SK-N-SH treated with all-trans-retinoic acid at 6 μM for 48 hours (cell line): ENCODE measurements around the gene RGS6.

Experiments
- ATAC-seq: fragments of 200-7000 bp; cut with Tn5 transposase; 3 replicates; pipeline ENCODE4 v1.9.1; 2020; ENCODE audit warnings: mild to moderate bottlenecking, moderate library complexity
- ARNTL ChIP-seq: fragments of 450-650 bp; formaldehyde crosslinking; IDR thresholded peaks from 2 replicates; pipeline ENCODE4 v1.5.0; 2020; ENCODE audit warnings: low read depth, mild to moderate bottlenecking, moderate library complexity, borderline replicate concordance
- BACH2 ChIP-seq: fragments of 250-450 bp; sonication (Bioruptor Pico); IDR thresholded peaks from 2 replicates; pipeline ENCODE4 v1.9.0; 2021; ENCODE audit warnings: mild to moderate bottlenecking, borderline replicate concordance
- CSDC2 ChIP-seq: fragments of 250-450 bp; sonication (Bioruptor Pico); IDR thresholded peaks from 2 replicates; pipeline ENCODE4 v1.5.0; 2020; ENCODE audit warnings: mild to moderate bottlenecking, moderate library complexity
- ESRRG ChIP-seq: fragments of 250-450 bp; sonication (Bioruptor Pico); IDR thresholded peaks from 2 replicates; pipeline ENCODE4 v1.6.1; 2021; ENCODE audit warnings: mild to moderate bottlenecking
- GLIS3 ChIP-seq: fragments of 250-450 bp; sonication (Bioruptor Pico); IDR thresholded peaks from 2 replicates; pipeline ENCODE4 v1.5.0; 2020; ENCODE audit warnings: mild to moderate bottlenecking, moderate library complexity
- ISL1 ChIP-seq: fragments of 250-450 bp; sonication (Bioruptor Pico); IDR thresholded peaks from 2 replicates; pipeline ENCODE4 v2.1.2; 2022; ENCODE audit warnings: mild to moderate bottlenecking, moderate library complexity
- OSR1 ChIP-seq: fragments of 250-450 bp; sonication (Bioruptor Pico); IDR thresholded peaks from 2 replicates; pipeline ENCODE4 v1.8.0; 2022; ENCODE audit warnings: moderate library complexity, mild to moderate bottlenecking, inconsistent platforms
- PPARA ChIP-seq: fragments of 250-450 bp; sonication (Bioruptor Pico); IDR thresholded peaks from 2 replicates; pipeline ENCODE4 v1.5.0; 2020; ENCODE audit warnings: mild to moderate bottlenecking, borderline replicate concordance
- RARB ChIP-seq: fragments of 250-450 bp; sonication (Bioruptor Pico); IDR thresholded peaks from 2 replicates; pipeline ENCODE4 v1.8.0; 2021; ENCODE audit warnings: mild to moderate bottlenecking, moderate library complexity
- SNAI2 ChIP-seq: fragments of 250-450 bp; sonication (Bioruptor Pico); IDR thresholded peaks from 2 replicates; pipeline ENCODE4 v1.5.0; 2020; ENCODE audit warnings: mild to moderate bottlenecking, moderate library complexity
- TCF4 ChIP-seq: fragments of 250-450 bp; sonication (Bioruptor Pico); IDR thresholded peaks from 2 replicates; pipeline ENCODE4 v1.8.0; 2021; ENCODE audit warnings: mild to moderate bottlenecking, moderate library complexity, borderline replicate concordance
- TOX ChIP-seq: fragments of 250-450 bp; sonication (Bioruptor Pico); IDR thresholded peaks from 2 replicates; pipeline ENCODE4 v1.8.0; 2021; ENCODE audit warnings: mild to moderate bottlenecking, moderate library complexity, borderline replicate concordance
- ZC3H10 ChIP-seq: fragments of 250-450 bp; sonication (Bioruptor Pico); IDR thresholded peaks from 2 replicates; pipeline ENCODE4 v1.5.1; 2021; ENCODE audit warnings: mild to moderate bottlenecking, moderate library complexity
- ZFP3 ChIP-seq: fragments of 250-450 bp; sonication (Bioruptor Pico); IDR thresholded peaks from 2 replicates; pipeline ENCODE4 v1.5.0; 2020; ENCODE audit warnings: mild to moderate bottlenecking, moderate library complexity
- ZNF565 ChIP-seq: fragments of 450-650 bp; formaldehyde crosslinking; conservative IDR thresholded peaks from 2 replicates; pipeline ENCODE4 v1.5.0; 2020; ENCODE audit warnings: low read depth, mild to moderate bottlenecking, moderate library complexity
- ZNF8 ChIP-seq: fragments of 450-650 bp; formaldehyde crosslinking; IDR thresholded peaks from 2 replicates; pipeline ENCODE4 v1.5.0; 2020; ENCODE audit warnings: mild to moderate bottlenecking, moderate library complexity
- TF ChIP-seq, protein P1 (sequence below): fragments of 250-450 bp; sonication (Bioruptor Pico); IDR thresholded peaks from 2 replicates; pipeline ENCODE4 v1.5.1; 2021; ENCODE audit warnings: mild to moderate bottlenecking, moderate library complexity
- TF ChIP-seq, protein P2 (sequence below): fragments of 250-450 bp; sonication (Bioruptor Pico); IDR thresholded peaks from 2 replicates; pipeline ENCODE4 v1.5.0; 2020; ENCODE audit warnings: mild to moderate bottlenecking, moderate library complexity
- TF ChIP-seq, protein P3 (sequence below): fragments of 250-450 bp; sonication (Bioruptor Pico); IDR thresholded peaks from 2 replicates; pipeline ENCODE4 v1.5.1; 2020; ENCODE audit warnings: low read depth, mild to moderate bottlenecking, moderate library complexity
- TF ChIP-seq, protein P4 (sequence below): fragments of 250-450 bp; sonication (Bioruptor Pico); IDR thresholded peaks from 2 replicates; pipeline ENCODE4 v1.8.0; 2021; ENCODE audit warnings: low read depth, mild to moderate bottlenecking, moderate library complexity, borderline replicate concordance
- TF ChIP-seq, protein P5 (sequence below): fragments of 250-450 bp; sonication (Bioruptor Pico); IDR thresholded peaks from 2 replicates; pipeline ENCODE4 v1.8.0; 2020; ENCODE audit warnings: mild to moderate bottlenecking, moderate library complexity, borderline replicate concordance

Gene RGS6

DNA sequence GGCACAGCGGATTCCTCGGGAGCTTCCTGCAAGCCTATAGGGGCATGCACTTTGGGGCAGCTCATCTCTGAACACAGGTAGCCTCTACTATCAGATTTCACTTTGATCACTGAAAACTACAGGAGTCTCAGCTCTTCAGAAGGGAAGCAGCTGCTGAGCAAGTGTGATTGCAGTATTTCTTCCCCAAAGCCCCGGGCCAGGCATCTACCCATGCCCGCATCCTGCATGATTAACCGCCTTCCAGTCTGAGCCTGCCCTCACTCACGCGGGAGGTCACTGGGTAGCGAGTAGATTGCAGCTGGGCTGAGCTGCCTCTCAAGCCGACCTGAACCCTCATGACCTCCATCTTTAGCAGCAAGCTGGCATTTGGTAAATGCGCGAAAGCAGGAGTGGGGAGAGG is 627.0 kb downstream of the RGS6 start (continued):
- TF ChIP-seq TCF4 (CRISPR knock-in tag), result no peak

DNA sequence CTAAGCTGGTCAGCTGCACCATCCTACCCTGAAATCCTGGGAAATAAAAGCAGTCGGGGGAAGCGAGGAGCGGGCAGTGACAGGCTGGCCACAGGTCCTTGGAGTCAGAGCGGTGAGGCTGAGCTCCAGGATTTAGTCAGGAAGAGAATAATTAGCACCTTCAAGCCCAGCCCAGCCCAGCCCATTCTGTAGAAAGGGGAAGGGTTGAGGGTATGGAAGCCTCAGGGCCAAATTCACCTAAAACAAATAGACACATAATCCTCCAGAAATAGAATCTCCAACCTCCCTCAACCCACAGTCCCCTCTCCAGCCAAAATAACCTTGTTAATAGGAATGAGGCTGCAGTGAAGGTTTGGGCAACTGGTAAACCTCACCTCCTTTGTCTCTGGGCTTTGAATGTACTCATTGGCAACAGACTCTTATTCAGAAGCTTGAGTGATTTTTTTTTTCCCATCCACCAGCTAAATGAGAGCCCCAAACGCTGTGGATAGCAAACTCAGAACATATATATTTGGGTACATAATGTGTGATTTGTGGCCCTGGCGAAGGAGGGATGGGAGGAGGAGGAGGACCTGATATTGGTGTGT is 627.5 kb downstream of the RGS6 start:
- TF ChIP-seq TCF4 (CRISPR knock-in tag) (no peak), ISL1 (CRISPR knock-in tag) (no peak), ZC3H10 (no peak), SNAI2 (no peak), PPARA (CRISPR knock-in tag) (no peak), BACH2 (CRISPR knock-in tag) (no peak), ZNF565 (CRISPR knock-in tag) (no peak), GLIS3 (CRISPR knock-in tag) (no peak), ARNTL (CRISPR knock-in tag) (no peak)
- TF ChIP-seq, protein P1, sequence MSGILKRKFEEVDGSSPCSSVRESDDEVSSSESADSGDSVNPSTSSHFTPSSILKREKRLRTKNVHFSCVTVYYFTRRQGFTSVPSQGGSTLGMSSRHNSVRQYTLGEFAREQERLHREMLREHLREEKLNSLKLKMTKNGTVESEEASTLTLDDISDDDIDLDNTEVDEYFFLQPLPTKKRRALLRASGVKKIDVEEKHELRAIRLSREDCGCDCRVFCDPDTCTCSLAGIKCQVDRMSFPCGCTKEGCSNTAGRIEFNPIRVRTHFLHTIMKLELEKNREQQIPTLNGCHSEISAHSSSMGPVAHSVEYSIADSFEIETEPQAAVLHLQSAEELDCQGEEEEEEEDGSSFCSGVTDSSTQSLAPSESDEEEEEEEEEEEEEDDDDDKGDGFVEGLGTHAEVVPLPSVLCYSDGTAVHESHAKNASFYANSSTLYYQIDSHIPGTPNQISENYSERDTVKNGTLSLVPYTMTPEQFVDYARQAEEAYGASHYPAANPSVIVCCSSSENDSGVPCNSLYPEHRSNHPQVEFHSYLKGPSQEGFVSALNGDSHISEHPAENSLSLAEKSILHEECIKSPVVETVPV (CRISPR knock-in tag), result no peak
- TF ChIP-seq, protein P2, sequence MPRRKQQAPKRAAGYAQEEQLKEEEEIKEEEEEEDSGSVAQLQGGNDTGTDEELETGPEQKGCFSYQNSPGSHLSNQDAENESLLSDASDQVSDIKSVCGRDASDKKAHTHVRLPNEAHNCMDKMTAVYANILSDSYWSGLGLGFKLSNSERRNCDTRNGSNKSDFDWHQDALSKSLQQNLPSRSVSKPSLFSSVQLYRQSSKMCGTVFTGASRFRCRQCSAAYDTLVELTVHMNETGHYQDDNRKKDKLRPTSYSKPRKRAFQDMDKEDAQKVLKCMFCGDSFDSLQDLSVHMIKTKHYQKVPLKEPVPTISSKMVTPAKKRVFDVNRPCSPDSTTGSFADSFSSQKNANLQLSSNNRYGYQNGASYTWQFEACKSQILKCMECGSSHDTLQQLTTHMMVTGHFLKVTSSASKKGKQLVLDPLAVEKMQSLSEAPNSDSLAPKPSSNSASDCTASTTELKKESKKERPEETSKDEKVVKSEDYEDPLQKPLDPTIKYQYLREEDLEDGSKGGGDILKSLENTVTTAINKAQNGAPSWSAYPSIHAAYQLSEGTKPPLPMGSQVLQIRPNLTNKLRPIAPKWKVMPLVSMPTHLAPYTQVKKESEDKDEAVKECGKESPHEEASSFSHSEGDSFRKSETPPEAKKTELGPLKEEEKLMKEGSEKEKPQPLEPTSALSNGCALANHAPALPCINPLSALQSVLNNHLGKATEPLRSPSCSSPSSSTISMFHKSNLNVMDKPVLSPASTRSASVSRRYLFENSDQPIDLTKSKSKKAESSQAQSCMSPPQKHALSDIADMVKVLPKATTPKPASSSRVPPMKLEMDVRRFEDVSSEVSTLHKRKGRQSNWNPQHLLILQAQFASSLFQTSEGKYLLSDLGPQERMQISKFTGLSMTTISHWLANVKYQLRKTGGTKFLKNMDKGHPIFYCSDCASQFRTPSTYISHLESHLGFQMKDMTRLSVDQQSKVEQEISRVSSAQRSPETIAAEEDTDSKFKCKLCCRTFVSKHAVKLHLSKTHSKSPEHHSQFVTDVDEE (CRISPR knock-in tag), result no peak
- ATAC-seq, result no peak

DNA sequence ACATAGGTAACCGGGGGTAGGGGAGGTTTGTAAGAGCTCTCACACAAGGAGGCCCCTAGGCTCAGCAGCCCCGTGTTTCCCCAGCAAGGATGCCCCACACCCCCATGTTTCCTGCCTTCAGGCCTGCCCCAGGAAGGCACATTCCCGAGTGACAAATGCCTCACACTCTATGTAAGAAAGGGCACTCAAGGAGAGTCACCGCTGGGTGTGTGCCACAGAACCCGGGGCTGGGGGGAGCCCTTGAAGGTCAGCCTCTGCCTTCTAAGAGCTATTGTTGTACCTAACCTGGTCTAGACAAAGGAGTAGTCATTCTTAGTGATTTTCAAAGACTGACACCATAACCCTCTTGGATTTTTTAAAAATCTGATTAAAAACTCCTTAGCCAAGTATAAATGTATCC is 628.1 kb downstream of the RGS6 start:
- TF ChIP-seq TOX (CRISPR knock-in tag) (no peak), RARB (CRISPR knock-in tag) (no peak), SNAI2 (no peak), ZNF565 (CRISPR knock-in tag) (no peak), ZNF8 (CRISPR knock-in tag) (no peak), ESRRG (CRISPR knock-in tag) (no peak), BACH2 (CRISPR knock-in tag) (no peak), GLIS3 (CRISPR knock-in tag) (no peak), OSR1 (CRISPR knock-in tag) (no peak), TCF4 (CRISPR knock-in tag) (no peak), CSDC2 (CRISPR knock-in tag) (no peak), ZC3H10 (no peak), PPARA (CRISPR knock-in tag) (no peak), ARNTL (CRISPR knock-in tag) (no peak), ZFP3 (CRISPR knock-in tag) (no peak)
- TF ChIP-seq, protein P3, sequence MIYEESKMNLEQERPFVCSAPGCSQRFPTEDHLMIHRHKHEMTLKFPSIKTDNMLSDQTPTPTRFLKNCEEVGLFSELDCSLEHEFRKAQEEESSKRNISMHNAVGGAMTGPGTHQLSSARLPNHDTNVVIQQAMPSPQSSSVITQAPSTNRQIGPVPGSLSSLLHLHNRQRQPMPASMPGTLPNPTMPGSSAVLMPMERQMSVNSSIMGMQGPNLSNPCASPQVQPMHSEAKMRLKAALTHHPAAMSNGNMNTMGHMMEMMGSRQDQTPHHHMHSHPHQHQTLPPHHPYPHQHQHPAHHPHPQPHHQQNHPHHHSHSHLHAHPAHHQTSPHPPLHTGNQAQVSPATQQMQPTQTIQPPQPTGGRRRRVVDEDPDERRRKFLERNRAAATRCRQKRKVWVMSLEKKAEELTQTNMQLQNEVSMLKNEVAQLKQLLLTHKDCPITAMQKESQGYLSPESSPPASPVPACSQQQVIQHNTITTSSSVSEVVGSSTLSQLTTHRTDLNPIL (CRISPR knock-in tag), result no peak
- TF ChIP-seq, protein P2 (CRISPR knock-in tag), result no peak
- TF ChIP-seq, protein P1 (CRISPR knock-in tag), result no peak
- TF ChIP-seq, protein P4, sequence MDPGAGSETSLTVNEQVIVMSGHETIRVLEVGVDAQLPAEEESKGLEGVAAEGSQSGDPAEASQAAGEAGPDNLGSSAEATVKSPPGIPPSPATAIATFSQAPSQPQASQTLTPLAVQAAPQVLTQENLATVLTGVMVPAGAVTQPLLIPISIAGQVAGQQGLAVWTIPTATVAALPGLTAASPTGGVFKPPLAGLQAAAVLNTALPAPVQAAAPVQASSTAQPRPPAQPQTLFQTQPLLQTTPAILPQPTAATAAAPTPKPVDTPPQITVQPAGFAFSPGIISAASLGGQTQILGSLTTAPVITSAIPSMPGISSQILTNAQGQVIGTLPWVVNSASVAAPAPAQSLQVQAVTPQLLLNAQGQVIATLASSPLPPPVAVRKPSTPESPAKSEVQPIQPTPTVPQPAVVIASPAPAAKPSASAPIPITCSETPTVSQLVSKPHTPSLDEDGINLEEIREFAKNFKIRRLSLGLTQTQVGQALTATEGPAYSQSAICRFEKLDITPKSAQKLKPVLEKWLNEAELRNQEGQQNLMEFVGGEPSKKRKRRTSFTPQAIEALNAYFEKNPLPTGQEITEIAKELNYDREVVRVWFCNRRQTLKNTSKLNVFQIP, result no peak
- TF ChIP-seq, protein P5, sequence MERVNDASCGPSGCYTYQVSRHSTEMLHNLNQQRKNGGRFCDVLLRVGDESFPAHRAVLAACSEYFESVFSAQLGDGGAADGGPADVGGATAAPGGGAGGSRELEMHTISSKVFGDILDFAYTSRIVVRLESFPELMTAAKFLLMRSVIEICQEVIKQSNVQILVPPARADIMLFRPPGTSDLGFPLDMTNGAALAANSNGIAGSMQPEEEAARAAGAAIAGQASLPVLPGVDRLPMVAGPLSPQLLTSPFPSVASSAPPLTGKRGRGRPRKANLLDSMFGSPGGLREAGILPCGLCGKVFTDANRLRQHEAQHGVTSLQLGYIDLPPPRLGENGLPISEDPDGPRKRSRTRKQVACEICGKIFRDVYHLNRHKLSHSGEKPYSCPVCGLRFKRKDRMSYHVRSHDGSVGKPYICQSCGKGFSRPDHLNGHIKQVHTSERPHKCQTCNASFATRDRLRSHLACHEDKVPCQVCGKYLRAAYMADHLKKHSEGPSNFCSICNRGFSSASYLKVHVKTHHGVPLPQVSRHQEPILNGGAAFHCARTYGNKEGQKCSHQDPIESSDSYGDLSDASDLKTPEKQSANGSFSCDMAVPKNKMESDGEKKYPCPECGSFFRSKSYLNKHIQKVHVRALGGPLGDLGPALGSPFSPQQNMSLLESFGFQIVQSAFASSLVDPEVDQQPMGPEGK (CRISPR knock-in tag), result no peak

More for the DNA sequence above, 628.1 kb downstream of the RGS6 start:
- ATAC-seq, result no peak
